ENCODE measurements around the gene ATAD5. TPM values are rescaled to one million over a fixed set of nuclear protein-coding genes. Genes with fewer than 3 reads are reported as not detected.

ATAD5 gene
- total RNA-seq, 4 donors from 2014 or later, result 0.75 to 2.7 (median 1.2) TPM

- Histone ChIP-seq H3K4me1 (peaks cover 11 to 39% (median 27%) of the 10 kb centered on the region in 4 donors), H3K27ac (no peak overlapping the region), H3K36me3 (no peaks in the 10 kb centered on the region), H3K4me3 (no peak overlapping the region), H3K9me3 (no peaks in the 10 kb centered on the region), H3K27me3 (no peaks in the 10 kb centered on the region)
- in situ Hi-C loops (cut with MboI; ENCODE audit: low pct_ligation_motif_present in 1 of 4, low pct_unique_long_range_greater_than_20kb in 1 of 4, low sequenced_read_pairs in 3 of 4) (no loop called here), intact Hi-C loops (cut with DNase I; ENCODE audit: low total_unique reads) (no loop called here)
- TF ChIP-seq EP300 (IDR thresholded peaks at IDR 0.05; ENCODE audit: low read depth) (no peak), POLR2A (IDR thresholded peaks at IDR 0.05) (no peak), CTCF (IDR thresholded peaks at IDR 0.05) (no peak), POLR2AphosphoS5 (IDR thresholded peaks at IDR 0.05) (no peak)
- 80 to 82% methylated on average over 5 of the region's 5 CpGs for WGBS, 2 donors (ENCODE audit: low coverage in 1 of 2)
- DNase-seq, result no peak
Measured at GRCh38 chr17:30829022-30829421, 2.7 kb upstream of the ATAD5 start.

GRCh38 chr17:30831257-30831656 lies 509 bp upstream of the ATAD5 start:
- no peaks in the 10 kb centered on the region for H3K9me3 ChIP-seq
- TF ChIP-seq POLR2AphosphoS5 (IDR thresholded peaks at IDR 0.05), result no peak
- TF ChIP-seq POLR2A (IDR thresholded peaks at IDR 0.05), result no peak
- no peak for TF ChIP-seq CTCF (IDR thresholded peaks at IDR 0.05)
- no peak for TF ChIP-seq EP300 (IDR thresholded peaks at IDR 0.05; ENCODE audit: low read depth)
- H3K27me3 ChIP-seq, result no peaks in the 10 kb centered on the region
- in situ Hi-C loops (cut with MboI; ENCODE audit: low pct_ligation_motif_present in 1 of 4, low pct_unique_long_range_greater_than_20kb in 1 of 4, low sequenced_read_pairs in 3 of 4), result no loop called here
- H3K4me3 ChIP-seq, result peak overlapping the region; percentile 60 to 79 (median 77)
- intact Hi-C loops (cut with DNase I; ENCODE audit: low total_unique reads), result no loop called here
- H3K4me1 ChIP-seq, result peaks cover 4 to 24% (median 13%) of the 10 kb centered on the region in 4 donors
- no peak for DNase-seq
- H3K27ac ChIP-seq, result peak overlapping the region; percentile 39 to 65 (median 58)
- H3K36me3 ChIP-seq, result no peaks in the 10 kb centered on the region
- 34 to 35% methylated on average over 13 of the region's 13 CpGs for WGBS, 2 donors (ENCODE audit: low coverage in 1 of 2)

- peak overlapping the region; percentile 60 to 79 (median 77) for H3K4me3 ChIP-seq
- no peak for DNase-seq
- no peaks in the 10 kb centered on the region for H3K27me3 ChIP-seq
- H3K4me1 ChIP-seq, result peaks cover 4 to 18% (median 10%) of the 10 kb centered on the region in 4 donors
- H3K9me3 ChIP-seq, result no peaks in the 10 kb centered on the region
- H3K27ac ChIP-seq, result peak overlapping the region in 3 of 4 donors; percentile 56 to 65 (median 60)
- 2 to 7% methylated on average over 12 to 15 of the region's 15 CpGs for WGBS, 2 donors (ENCODE audit: low coverage in 1 of 2)
- TF ChIP-seq POLR2A (IDR thresholded peaks at IDR 0.05) (no peak), EP300 (IDR thresholded peaks at IDR 0.05; ENCODE audit: low read depth) (no peak), POLR2AphosphoS5 (IDR thresholded peaks at IDR 0.05) (no peak), CTCF (IDR thresholded peaks at IDR 0.05) (no peak)
- in situ Hi-C loops (cut with MboI; ENCODE audit: low pct_ligation_motif_present in 1 of 4, low pct_unique_long_range_greater_than_20kb in 1 of 4, low sequenced_read_pairs in 3 of 4) (no loop called here), intact Hi-C loops (cut with DNase I; ENCODE audit: low total_unique reads) (no loop called here)
- no peaks in the 10 kb centered on the region for H3K36me3 ChIP-seq
Measured at GRCh38 chr17:30832438-30833124, 815 bp downstream of the ATAD5 start.

- in situ Hi-C loops (cut with MboI; ENCODE audit: low pct_ligation_motif_present in 1 of 4, low pct_unique_long_range_greater_than_20kb in 1 of 4, low sequenced_read_pairs in 3 of 4), result no loop called here
- H3K27me3 ChIP-seq, result no peaks in the 10 kb centered on the region
- WGBS, 2 donors (ENCODE audit: low coverage in 1 of 2), result 81 to 83% methylated on average over 5 of the region's 5 CpGs
- H3K36me3 ChIP-seq, result no peaks in the 10 kb centered on the region
- peaks cover 0 to under 1% (median 0%) of the 10 kb centered on the region in 4 donors for H3K4me1 ChIP-seq
- H3K27ac ChIP-seq, result no peak overlapping the region
- no peak for TF ChIP-seq CTCF (IDR thresholded peaks at IDR 0.05)
- TF ChIP-seq POLR2A (IDR thresholded peaks at IDR 0.05), result no peak
- no peak for TF ChIP-seq EP300 (IDR thresholded peaks at IDR 0.05; ENCODE audit: low read depth)
- no peak for TF ChIP-seq POLR2AphosphoS5 (IDR thresholded peaks at IDR 0.05)
- intact Hi-C loops (cut with DNase I; ENCODE audit: low total_unique reads), result no loop called here
- no peaks in the 10 kb centered on the region for H3K9me3 ChIP-seq
- no peak for DNase-seq
- no peak overlapping the region for H3K4me3 ChIP-seq
Measured at GRCh38 chr17:30838202-30838807, 6.5 kb downstream of the ATAD5 start.
